Subcutaneous abdominal adipose tissue (tissue), 5 donors: ENCODE measurements around the gene SH3PXD2B.
"Not testable (repeated sequence)": the region's sequence is repeated elsewhere in the genome, so short reads cannot be mapped to it uniquely, and the experiment has no call there.

Experiments used
- H3K27ac ChIP-seq: one replicate; pipeline ENCODE4 v1.7.0; 2013; ENCODE audit warnings: low read depth, mild to moderate bottlenecking, inconsistent platforms, low read length, moderate library complexity
- H3K27me3 ChIP-seq, 5 donors: one replicate each; pipeline ENCODE4 v1.7.0; 2013; ENCODE audit warnings: low read length in 5 of 5, inconsistent platforms in 1 of 5; ENCODE audit not compliant: control insufficient read depth in 5 of 5, insufficient read depth in 4 of 5
- H3K36me3 ChIP-seq, 5 donors: one replicate each; pipeline ENCODE4 v1.7.0; 2013; ENCODE audit warnings: low read length in 5 of 5; ENCODE audit not compliant: control insufficient read depth in 5 of 5, insufficient read depth in 5 of 5
- H3K4me1 ChIP-seq, 5 donors: one replicate each; pipeline ENCODE4 v1.7.0; 2013; ENCODE audit warnings: low read length in 5 of 5, mild to moderate bottlenecking in 3 of 5, moderate library complexity in 1 of 5; ENCODE audit not compliant: control insufficient read depth in 5 of 5, insufficient read depth in 5 of 5
- H3K4me3 ChIP-seq, 5 donors: one replicate each; pipeline ENCODE4 v1.7.0; 2013; ENCODE audit warnings: low read length in 5 of 5, low read depth in 1 of 5
- H3K9ac ChIP-seq, 5 donors: one replicate each; pipeline ENCODE4 v1.7.0; 2013; ENCODE audit warnings: low read length in 5 of 5, mild to moderate bottlenecking in 4 of 5, moderate library complexity in 3 of 5
- H3K9me3 ChIP-seq, 5 donors: one replicate each; pipeline ENCODE4 v1.7.0; 2013; ENCODE audit warnings: low read length in 5 of 5; ENCODE audit not compliant: control insufficient read depth in 5 of 5
- donor health status: healthy.
- donor health status: healthy.
- donor health status: healthy.
- donor health status: healthy.
- donor health status: healthy.

Gene SH3PXD2B

GRCh38 chr5:172302047-172302710 lies 152.1 kb downstream of the SH3PXD2B start:
- Histone ChIP-seq H3K9ac (no peak overlapping the region), H3K27me3 (no peaks in the 10 kb centered on the region), H3K27ac (no peak overlapping the region), H3K4me1 (no peaks in the 10 kb centered on the region), H3K36me3 (no peaks in the 10 kb centered on the region), H3K4me3 (no peak overlapping the region), H3K9me3 (peaks cover 0 to 9% (median 6%) of the 10 kb centered on the region in 5 donors)

DNA sequence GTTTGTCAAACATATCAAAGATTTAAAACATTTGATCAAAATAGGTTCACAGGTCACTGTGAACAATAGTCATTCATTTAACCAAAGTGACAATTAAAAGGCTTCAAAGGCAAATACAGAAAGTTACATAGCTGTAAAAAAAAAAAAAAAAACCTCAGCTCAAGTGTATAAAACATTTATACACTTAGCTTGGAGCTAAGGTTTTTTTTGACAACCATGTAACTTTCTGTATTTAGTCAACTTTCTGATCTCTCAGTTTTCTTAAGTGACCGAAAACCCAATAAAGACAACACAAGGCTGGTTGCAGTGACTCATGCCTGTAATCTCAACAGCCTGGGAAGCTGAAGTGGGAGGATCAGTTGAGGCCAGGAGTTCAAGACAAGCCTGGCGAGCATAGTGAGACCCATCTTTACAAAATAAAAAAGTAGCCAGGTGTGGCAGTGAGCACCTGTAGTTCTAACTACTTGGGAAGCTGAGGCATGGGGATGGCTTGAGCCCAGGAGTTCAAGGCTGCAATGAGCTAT lies 154.3 kb downstream of the SH3PXD2B start:
- no peaks in the 10 kb centered on the region for H3K36me3 ChIP-seq
- no peak overlapping the region for H3K27ac ChIP-seq
- no peak overlapping the region for H3K9ac ChIP-seq
- H3K4me1 ChIP-seq = no peaks in the 10 kb centered on the region
- H3K4me3 ChIP-seq = no peak overlapping the region
- peaks cover 0 to under 1% (median under 1%) of the 10 kb centered on the region in 5 donors for H3K9me3 ChIP-seq
- H3K27me3 ChIP-seq = no peaks in the 10 kb centered on the region

- no peaks in the 10 kb centered on the region for H3K36me3 ChIP-seq
- no peaks in the 10 kb centered on the region for H3K27me3 ChIP-seq
- no peak overlapping the region for H3K4me3 ChIP-seq
- H3K27ac ChIP-seq = no peak overlapping the region
- H3K9ac ChIP-seq = no peak overlapping the region
- no peaks in the 10 kb centered on the region for H3K9me3 ChIP-seq
- peaks cover 0 to 6% (median 4%) of the 10 kb centered on the region in 5 donors for H3K4me1 ChIP-seq
Measured at GRCh38 chr5:172294831-172295230, 159.5 kb downstream of the SH3PXD2B start.

DNA sequence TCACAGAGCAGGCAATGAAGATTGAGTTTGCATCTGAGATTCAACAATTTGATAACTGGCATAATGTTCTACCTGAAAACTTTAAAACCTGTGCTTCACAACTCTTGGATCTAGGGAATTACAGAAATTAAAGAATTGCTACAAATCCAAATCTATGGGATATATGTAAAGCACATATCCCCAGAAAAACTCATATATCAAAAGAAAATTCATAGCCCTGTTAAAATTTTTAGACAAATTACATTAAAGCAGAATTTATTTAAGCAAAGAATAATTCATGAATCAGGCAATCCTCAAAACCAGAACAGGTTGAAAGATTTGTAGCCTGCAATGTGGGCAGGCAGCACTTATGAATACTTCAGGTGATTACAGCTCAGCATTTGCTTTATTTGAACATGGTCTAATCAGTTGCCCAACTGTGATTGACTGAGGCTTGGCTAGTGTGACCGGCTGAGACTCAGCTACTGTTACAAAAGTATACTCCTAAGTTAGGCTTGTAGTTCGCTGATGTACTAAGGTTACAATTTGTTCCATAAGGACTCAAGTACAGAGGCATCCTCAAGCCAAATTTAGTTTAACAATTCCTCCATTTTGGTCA lies 160.5 kb downstream of the SH3PXD2B start:
- no peaks in the 10 kb centered on the region for H3K9me3 ChIP-seq
- H3K27me3 ChIP-seq = no peaks in the 10 kb centered on the region
- H3K36me3 ChIP-seq = no peaks in the 10 kb centered on the region
- no peak overlapping the region for H3K4me3 ChIP-seq
- H3K4me1 ChIP-seq = peaks cover 0 to 6% (median 4%) of the 10 kb centered on the region in 5 donors
- no peak overlapping the region for H3K9ac ChIP-seq
- H3K27ac ChIP-seq = no peak overlapping the region

- peaks cover 0 to 6% (median 4%) of the 10 kb centered on the region in 5 donors for H3K4me1 ChIP-seq
- no peak overlapping the region for H3K4me3 ChIP-seq
- H3K27me3 ChIP-seq = no peaks in the 10 kb centered on the region
- no peak overlapping the region for H3K27ac ChIP-seq
- no peaks in the 10 kb centered on the region for H3K36me3 ChIP-seq
- no peaks in the 10 kb centered on the region for H3K9me3 ChIP-seq
- H3K9ac ChIP-seq = no peak overlapping the region
Measured at GRCh38 chr5:172293054-172293744, 161.1 kb downstream of the SH3PXD2B start.

GRCh38 chr5:172291837-172292236 lies 162.5 kb downstream of the SH3PXD2B start:
- H3K9ac ChIP-seq, H3K9me3 ChIP-seq, H3K27me3 ChIP-seq, H3K27ac ChIP-seq, H3K4me1 ChIP-seq, H3K4me3 ChIP-seq, H3K36me3 ChIP-seq: not testable (repeated sequence)

GRCh38 chr5:172288465-172288864 lies 165.9 kb downstream of the SH3PXD2B start:
- Histone ChIP-seq H3K9me3 (no peaks in the 10 kb centered on the region), H3K27me3 (no peaks in the 10 kb centered on the region), H3K36me3 (no peaks in the 10 kb centered on the region), H3K9ac (no peak overlapping the region), H3K4me3 (no peak overlapping the region), H3K4me1 (peaks cover 0 to 19% (median 14%) of the 10 kb centered on the region in 5 donors), H3K27ac (no peak overlapping the region)

DNA sequence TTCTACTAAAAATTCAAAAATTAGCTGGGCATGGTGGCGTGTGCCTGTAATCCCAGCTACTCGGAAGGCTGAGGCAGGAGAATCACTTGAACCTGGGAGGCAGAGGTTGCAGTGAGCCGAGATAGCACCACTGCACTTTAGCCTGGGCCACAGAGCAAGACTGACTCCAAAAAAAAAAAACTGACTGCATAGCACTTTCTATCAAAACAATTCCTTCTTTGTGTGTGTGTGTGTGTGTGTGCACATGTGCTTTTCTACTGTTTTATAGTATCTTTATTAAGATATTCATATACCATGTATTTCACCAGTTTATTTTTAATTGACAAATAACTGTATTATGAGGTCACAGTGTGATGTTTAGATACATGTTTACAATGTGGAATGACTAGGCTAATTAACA lies 167.2 kb downstream of the SH3PXD2B start:
- not testable (repeated sequence) for H3K9ac ChIP-seq, H3K27ac ChIP-seq, H3K27me3 ChIP-seq, H3K4me3 ChIP-seq, H3K9me3 ChIP-seq, H3K36me3 ChIP-seq
- H3K4me1 ChIP-seq = peaks cover 0 to 22% (median 21%) of the 10 kb centered on the region in 5 donors

- H3K4me3 ChIP-seq = peak overlapping the region in 2 of 5 donors; percentile 84 to 94
- peaks cover 0 to 34% (median 23%) of the 10 kb centered on the region in 5 donors for H3K4me1 ChIP-seq
- H3K27me3 ChIP-seq = no peaks in the 10 kb centered on the region
- no peaks in the 10 kb centered on the region for H3K36me3 ChIP-seq
- peak overlapping the region in 1 of 5 donors; percentile 3 for H3K9ac ChIP-seq
- no peaks in the 10 kb centered on the region for H3K9me3 ChIP-seq
- peak overlapping the region; percentile 23 for H3K27ac ChIP-seq
Measured at GRCh38 chr5:172285226-172286143, 168.8 kb downstream of the SH3PXD2B start.
